Brain microvascular endothelial cell (primary cell): ENCODE results near the gene PHLPP1.

Source experiments
- DNase-seq: peaks from one replicate; pipeline ENCODE4 v3.0.0-alpha.2; 2020
- H3K27ac ChIP-seq: fragments of 250-450 bp; sonication (Bioruptor Pico); 2 replicates; pipeline ENCODE4 v1.5.1; 2020; ENCODE audit warnings: mild to moderate bottlenecking, moderate library complexity
- H3K27me3 ChIP-seq: fragments of 250-450 bp; sonication (Bioruptor Pico); replicated peaks from 2 replicates; pipeline ENCODE4 v1.5.1; 2020; ENCODE audit warnings: mild to moderate bottlenecking
- H3K36me3 ChIP-seq: fragments of 250-450 bp; sonication (Bioruptor Pico); replicated peaks from 2 replicates; pipeline ENCODE4 v1.5.1; 2020; ENCODE audit warnings: mild to moderate bottlenecking
- H3K4me3 ChIP-seq: 2 replicates; pipeline ENCODE4 v1.5.1; 2011; ENCODE audit warnings: low read depth, mild to moderate bottlenecking, control low read depth, low read length, moderate library complexity
- in situ Hi-C: cut with HindIII; loops from 2 replicates; pipeline ENCODE4 v1.10.0; 2017; ENCODE audit warnings: low sequenced_read_pairs, low pct_ligation_motif_present
- TF ChIP-seq, protein P1 (sequence below): IDR thresholded peaks from 2 replicates; pipeline ENCODE4 v1.5.1; 2011; ENCODE audit warnings: low read depth, mild to moderate bottlenecking, moderate library complexity, low read length, control low read depth, inconsistent platforms; ENCODE audit errors: missing control alignments

PHLPP1 gene

DNA sequence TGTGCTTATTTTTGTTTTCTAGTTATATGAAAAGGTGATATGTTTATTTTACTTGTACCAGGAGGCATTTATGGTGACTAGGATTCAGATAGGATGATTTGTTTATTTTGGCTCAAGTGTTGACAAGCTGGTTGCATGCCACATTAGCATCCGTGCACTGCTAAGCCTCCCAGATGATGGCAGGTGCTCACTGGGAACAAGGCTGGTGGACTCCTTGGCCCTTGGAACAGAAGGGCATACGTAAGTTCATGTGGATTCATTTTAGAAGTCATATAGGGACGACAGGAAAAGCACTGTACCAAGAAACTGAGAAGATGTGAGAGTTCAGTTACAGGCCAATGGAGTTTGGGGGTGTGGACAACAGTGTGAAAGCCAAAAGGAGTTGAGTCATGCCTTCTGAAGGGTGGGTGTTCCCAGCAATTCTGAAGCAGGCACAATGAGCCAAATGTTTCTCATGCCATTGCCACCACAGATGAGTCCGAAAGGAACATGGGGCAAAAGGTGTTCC is 166.2 kb downstream of the PHLPP1 start:
- no peaks in the 10 kb centered on the region for H3K36me3 ChIP-seq
- TF ChIP-seq, protein P1, sequence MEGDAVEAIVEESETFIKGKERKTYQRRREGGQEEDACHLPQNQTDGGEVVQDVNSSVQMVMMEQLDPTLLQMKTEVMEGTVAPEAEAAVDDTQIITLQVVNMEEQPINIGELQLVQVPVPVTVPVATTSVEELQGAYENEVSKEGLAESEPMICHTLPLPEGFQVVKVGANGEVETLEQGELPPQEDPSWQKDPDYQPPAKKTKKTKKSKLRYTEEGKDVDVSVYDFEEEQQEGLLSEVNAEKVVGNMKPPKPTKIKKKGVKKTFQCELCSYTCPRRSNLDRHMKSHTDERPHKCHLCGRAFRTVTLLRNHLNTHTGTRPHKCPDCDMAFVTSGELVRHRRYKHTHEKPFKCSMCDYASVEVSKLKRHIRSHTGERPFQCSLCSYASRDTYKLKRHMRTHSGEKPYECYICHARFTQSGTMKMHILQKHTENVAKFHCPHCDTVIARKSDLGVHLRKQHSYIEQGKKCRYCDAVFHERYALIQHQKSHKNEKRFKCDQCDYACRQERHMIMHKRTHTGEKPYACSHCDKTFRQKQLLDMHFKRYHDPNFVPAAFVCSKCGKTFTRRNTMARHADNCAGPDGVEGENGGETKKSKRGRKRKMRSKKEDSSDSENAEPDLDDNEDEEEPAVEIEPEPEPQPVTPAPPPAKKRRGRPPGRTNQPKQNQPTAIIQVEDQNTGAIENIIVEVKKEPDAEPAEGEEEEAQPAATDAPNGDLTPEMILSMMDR, result no peak
- DNase-seq, result peak; percentile 93
- H3K4me3 ChIP-seq, result peak overlapping the region; percentile 13
- H3K27ac ChIP-seq, result peak overlapping the region; percentile 69
- H3K27me3 ChIP-seq, result no peaks in the 10 kb centered on the region
- in situ Hi-C loops, result no loop called here

DNA sequence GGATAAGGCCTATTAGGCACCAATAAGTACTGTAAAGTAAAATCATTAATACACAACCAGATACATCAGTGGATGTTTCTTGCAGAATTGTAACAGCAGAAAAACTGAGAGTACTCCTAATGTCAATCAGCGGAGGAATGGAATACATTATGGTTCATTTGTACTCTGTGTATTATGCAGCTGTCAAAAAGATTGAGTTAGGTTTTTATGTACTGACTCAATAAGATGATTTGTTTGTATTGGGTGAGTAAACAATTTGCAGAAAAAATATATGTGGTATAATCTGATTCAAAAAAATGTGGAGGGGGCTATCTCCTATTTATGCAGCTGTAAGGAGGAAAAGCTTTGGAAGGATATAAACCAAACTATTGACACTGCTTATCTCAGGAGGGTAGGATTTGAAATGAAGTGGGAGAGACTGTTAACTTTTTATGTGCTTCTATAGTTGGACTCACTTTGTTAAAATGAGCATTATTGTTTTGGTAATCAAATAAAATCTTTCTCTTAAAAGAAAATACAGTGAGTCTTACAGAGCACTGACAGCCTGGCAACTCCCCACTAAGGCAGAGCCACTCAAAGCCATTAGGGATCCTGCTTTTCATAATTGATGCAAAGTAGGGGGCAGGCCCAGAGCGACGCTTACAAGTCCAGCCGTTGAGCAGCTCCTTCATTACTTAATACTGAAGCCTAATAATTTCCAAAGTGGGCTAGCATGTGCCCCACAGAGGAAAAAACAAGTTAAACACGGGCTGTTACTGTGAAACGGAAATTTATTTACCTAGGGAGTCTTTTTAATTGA is 168.8 kb downstream of the PHLPP1 start:
- TF ChIP-seq, protein P1, result no peak
- no peak for DNase-seq
- Histone ChIP-seq H3K36me3 (no peaks in the 10 kb centered on the region), H3K27ac (no peak overlapping the region), H3K27me3 (no peaks in the 10 kb centered on the region), H3K4me3 (no peak overlapping the region)
- in situ Hi-C loops, result no loop called here

DNA sequence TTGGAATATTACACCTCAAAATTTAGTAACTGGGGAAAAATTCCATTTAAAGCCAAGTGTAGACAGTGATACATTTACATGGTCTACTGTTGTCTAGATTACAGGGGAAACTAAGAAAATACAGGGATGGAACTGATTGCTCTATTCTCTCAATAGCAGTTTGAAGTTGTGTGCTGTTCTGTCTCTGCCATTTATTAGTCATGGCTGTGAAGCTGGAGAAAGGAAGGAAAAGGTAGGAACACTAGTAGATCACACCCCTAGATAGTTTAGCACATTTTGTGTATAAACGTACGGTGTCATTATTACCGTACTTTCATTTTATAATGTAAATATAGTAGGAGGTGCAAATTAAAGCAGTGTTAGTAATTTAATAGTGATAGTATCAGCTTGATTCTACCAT is 170.5 kb downstream of the PHLPP1 start:
- no peak for DNase-seq
- in situ Hi-C loops, result no loop called here
- TF ChIP-seq, protein P1, result no peak
- Histone ChIP-seq H3K27me3 (no peaks in the 10 kb centered on the region), H3K36me3 (no peaks in the 10 kb centered on the region), H3K4me3 (no peak overlapping the region), H3K27ac (no peak overlapping the region)

DNA sequence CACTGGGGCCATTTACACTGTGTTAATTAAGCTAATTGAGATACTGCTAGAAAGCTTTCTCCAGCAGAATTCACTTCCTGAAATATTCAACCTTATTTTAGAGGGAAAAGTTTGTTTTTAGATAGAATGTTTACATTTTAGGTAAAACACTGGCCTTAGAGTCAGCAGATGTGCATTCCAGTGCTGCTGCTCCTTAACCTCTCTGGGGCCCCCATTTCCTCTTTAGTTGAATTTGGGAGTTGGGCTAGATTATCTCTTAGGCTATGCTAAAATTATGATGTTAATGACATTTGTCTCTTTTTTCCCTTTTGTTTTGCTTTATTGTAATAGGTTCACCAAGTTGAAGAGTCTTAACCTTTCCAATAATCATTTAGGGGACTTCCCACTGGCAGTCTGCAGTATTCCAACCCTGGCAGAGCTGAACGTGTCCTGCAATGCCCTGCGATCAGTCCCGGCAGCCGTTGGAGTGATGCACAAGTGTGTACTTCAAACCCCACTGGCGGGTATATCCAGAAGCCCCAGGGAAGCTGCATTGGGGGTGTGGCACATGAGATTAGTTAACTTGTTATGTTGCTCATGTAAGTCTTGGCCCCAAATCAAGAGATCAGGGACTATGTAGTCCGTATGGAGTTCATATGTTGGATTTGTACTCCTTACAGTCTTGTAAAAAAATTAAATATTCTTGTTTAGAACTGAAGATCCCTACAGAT is 179.5 kb downstream of the PHLPP1 start:
- H3K27me3 ChIP-seq, result no peaks in the 10 kb centered on the region
- no peak for DNase-seq
- in situ Hi-C loops, result no loop called here
- no peak overlapping the region for H3K4me3 ChIP-seq
- TF ChIP-seq, protein P1, result no peak
- no peak overlapping the region for H3K27ac ChIP-seq
- H3K36me3 ChIP-seq, result no peaks in the 10 kb centered on the region

DNA sequence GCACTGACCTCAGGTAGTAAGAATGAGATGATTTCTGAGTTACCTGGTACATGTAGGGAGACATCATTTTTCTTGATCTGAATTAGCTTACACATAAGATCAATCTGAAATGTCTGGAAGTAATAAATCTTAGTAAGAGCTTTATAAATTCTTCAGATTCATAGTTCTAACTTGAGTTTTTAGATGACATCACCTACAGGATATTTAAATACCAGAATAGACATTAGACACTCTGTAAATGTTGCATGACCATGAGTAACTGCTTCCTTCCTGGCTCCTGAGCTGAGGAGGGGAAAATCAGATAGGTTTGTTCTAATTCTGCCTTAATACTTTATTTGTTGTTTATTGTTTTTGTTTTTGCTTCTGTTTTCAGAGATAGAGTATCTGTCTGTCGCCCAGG is 181.8 kb downstream of the PHLPP1 start:
- TF ChIP-seq, protein P1, result no peak
- peak; percentile 22 for DNase-seq
- in situ Hi-C loops, result no loop called here
- Histone ChIP-seq H3K27me3 (no peaks in the 10 kb centered on the region), H3K36me3 (no peaks in the 10 kb centered on the region), H3K4me3 (no peak overlapping the region), H3K27ac (peak overlapping the region; percentile 42)
